MM.1S (cell line): ENCODE measurements around the gene FAM50A.

Source experiments
- DNase-seq: peaks from one replicate; pipeline ENCODE4 v3.0.0-alpha.2; 2015
- H2AFZ ChIP-seq: fragments of 300-600 bp; sonication (generic); 2 replicates; pipeline ENCODE4 v1.6.0; 2016; ENCODE audit warnings: antibody characterized with exemption, low read length
- H3F3A ChIP-seq: fragments of 300-600 bp; sonication (generic); 2 replicates; pipeline ENCODE4 v1.6.1; 2016; ENCODE audit warnings: mild to moderate bottlenecking, antibody characterized with exemption, low read length, moderate library complexity, mixed read lengths; ENCODE audit not compliant: insufficient read depth
- H3K27ac ChIP-seq: fragments of 300-600 bp; sonication (generic); 2 replicates; pipeline ENCODE4 v1.5.1; 2016; ENCODE audit warnings: mild to moderate bottlenecking, low read length
- H3K27me3 ChIP-seq: fragments of 300-600 bp; sonication (generic); replicated peaks from 2 replicates; pipeline ENCODE4 v1.6.0; 2016; ENCODE audit warnings: low read length; ENCODE audit not compliant: insufficient read depth
- H3K36me3 ChIP-seq: fragments of 300-600 bp; sonication (generic); replicated peaks from 2 replicates; pipeline ENCODE4 v1.6.1; 2016; ENCODE audit warnings: mild to moderate bottlenecking, low read length, mixed read lengths; ENCODE audit not compliant: insufficient read depth
- H3K4me1 ChIP-seq: fragments of 300-600 bp; sonication (generic); 2 replicates; pipeline ENCODE4 v1.6.1; 2016; ENCODE audit warnings: low read length, mixed read lengths
- H3K4me2 ChIP-seq: fragments of 300-600 bp; sonication (generic); 2 replicates; pipeline ENCODE4 v1.6.0; 2016; ENCODE audit warnings: low read depth, low read length
- H3K4me3 ChIP-seq: fragments of 300-600 bp; sonication (generic); 2 replicates; pipeline ENCODE4 v1.5.1; 2016; ENCODE audit warnings: low read length, mixed read lengths
- H3K79me2 ChIP-seq: fragments of 300-600 bp; sonication (generic); 2 replicates; pipeline ENCODE4 v1.6.1; 2016; ENCODE audit warnings: mixed run types, low read length, mixed read lengths
- H3K9ac ChIP-seq: fragments of 300-600 bp; sonication (generic); 2 replicates; pipeline ENCODE4 v1.6.1; 2016; ENCODE audit warnings: low read length, mixed read lengths
- H3K9me2 ChIP-seq: fragments of 300-600 bp; sonication (generic); replicated peaks from 2 replicates; pipeline ENCODE4 v1.6.1; 2016; ENCODE audit warnings: mild to moderate bottlenecking, low read length, mixed read lengths; ENCODE audit not compliant: insufficient read depth
- H3K9me3 ChIP-seq: fragments of 300-600 bp; sonication (generic); replicated peaks from 2 replicates; pipeline ENCODE4 v1.6.1; 2016; ENCODE audit warnings: mild to moderate bottlenecking, low read length, mixed read lengths; ENCODE audit not compliant: insufficient read depth
- H4K20me1 ChIP-seq: fragments of 300-600 bp; sonication (generic); 2 replicates; pipeline ENCODE4 v1.6.1; 2016; ENCODE audit warnings: mild to moderate bottlenecking, low read length, moderate library complexity, mixed read lengths; ENCODE audit not compliant: insufficient read depth
- CTCF ChIP-seq: fragments of 300-600 bp; sonication (generic); IDR thresholded peaks from 2 replicates; pipeline ENCODE4 v1.5.1; 2016; ENCODE audit warnings: antibody characterized with exemption, low read length, mixed read lengths
- EZH2 ChIP-seq: fragments of 300-600 bp; sonication (generic); optimal IDR thresholded peaks from 2 replicates; pipeline ENCODE3; 2017; ENCODE audit warnings: low read depth, mild to moderate bottlenecking, antibody characterized with exemption, low read length, mixed read lengths
- EZH2phosphoT487 ChIP-seq: fragments of 300-600 bp; sonication (generic); IDR thresholded peaks from 2 replicates; pipeline ENCODE4 v1.6.1; 2018; ENCODE audit warnings: antibody characterized with exemption, low read length

FAM50A gene

GRCh38 chrX:154468217-154468616, 24.3 kb downstream of the FAM50A start:
- TF ChIP-seq EZH2phosphoT487 = no peak
- no peak for TF ChIP-seq EZH2
- no peak for TF ChIP-seq CTCF
- Histone ChIP-seq H3K4me3 (no peak overlapping the region), H3K4me2 (no peak overlapping the region), H3K4me1 (no peaks in the 10 kb centered on the region), H4K20me1 (no peaks in the 10 kb centered on the region), H3K27me3 (no peaks in the 10 kb centered on the region), H3K36me3 (no peaks in the 10 kb centered on the region), H3K9me2 (no peaks in the 10 kb centered on the region), H3F3A (no peaks in the 10 kb centered on the region), H3K9ac (no peak overlapping the region), H3K9me3 (no peaks in the 10 kb centered on the region), H2AFZ (no peak overlapping the region), H3K79me2 (no peaks in the 10 kb centered on the region), H3K27ac (no peak overlapping the region)
- no peak for DNase-seq

- H3K79me2 ChIP-seq = no peaks in the 10 kb centered on the region
- H3K9ac ChIP-seq = no peak overlapping the region
- H3K9me2 ChIP-seq = no peaks in the 10 kb centered on the region
- no peaks in the 10 kb centered on the region for H4K20me1 ChIP-seq
- no peak overlapping the region for H2AFZ ChIP-seq
- H3K4me2 ChIP-seq = no peak overlapping the region
- H3K27me3 ChIP-seq = no peaks in the 10 kb centered on the region
- no peaks in the 10 kb centered on the region for H3K36me3 ChIP-seq
- no peaks in the 10 kb centered on the region for H3K9me3 ChIP-seq
- no peak for DNase-seq
- H3K4me1 ChIP-seq = no peaks in the 10 kb centered on the region
- TF ChIP-seq EZH2phosphoT487 = no peak
- TF ChIP-seq CTCF = no peak
- no peak for TF ChIP-seq EZH2
- H3K4me3 ChIP-seq = no peak overlapping the region
- H3F3A ChIP-seq = no peaks in the 10 kb centered on the region
- no peak overlapping the region for H3K27ac ChIP-seq
These were observed 25.2 kb downstream of the FAM50A start for GRCh38 chrX:154469114-154469513.

- Histone ChIP-seq H3K4me2 (no peak overlapping the region), H3K27me3 (no peaks in the 10 kb centered on the region), H3K9ac (no peak overlapping the region), H3K4me1 (no peaks in the 10 kb centered on the region), H3K27ac (no peak overlapping the region), H3F3A (no peaks in the 10 kb centered on the region), H2AFZ (no peak overlapping the region), H3K9me2 (no peaks in the 10 kb centered on the region), H3K79me2 (no peaks in the 10 kb centered on the region), H3K36me3 (no peaks in the 10 kb centered on the region), H3K4me3 (no peak overlapping the region), H3K9me3 (no peaks in the 10 kb centered on the region), H4K20me1 (no peaks in the 10 kb centered on the region)
- TF ChIP-seq EZH2 = no peak
- TF ChIP-seq CTCF = no peak
- no peak for TF ChIP-seq EZH2phosphoT487
- DNase-seq = no peak
These were observed 25.9 kb downstream of the FAM50A start for GRCh38 chrX:154469880-154470279.
